CD4-positive, alpha-beta T cell (primary cell): ENCODE results near the gene NOCT. TPM values are rescaled to one million over a fixed set of nuclear protein-coding genes. Genes with fewer than 3 reads are reported as not detected.
"Not testable (repeated sequence)": the region's sequence is repeated elsewhere in the genome, so short reads cannot be mapped to it uniquely, and the experiment has no call there.

Source experiments
- ATAC-seq: fragments of 200-7000 bp; cut with Tn5 transposase; one replicate; pipeline ENCODE4 v1.10.0; 2022; ENCODE audit warnings: mild to moderate bottlenecking; ENCODE audit not compliant: poor library complexity
- CTCF ChIA-PET: fragments of 350-600 bp; sonication (Branson Sonifier 250); formaldehyde crosslinking; loops from one replicate; lab custom pipeline; 2021; ENCODE audit warnings: antibody characterized with exemption, inconsistent platforms; lab: Charles Lee
- POLR2A ChIA-PET: fragments of 350-600 bp; sonication (Branson Sonifier 250); formaldehyde crosslinking; loops from one replicate; lab custom pipeline; 2021; ENCODE audit warnings: antibody characterized with exemption, inconsistent platforms; lab: Charles Lee
- DNase-seq, 14 experiments: peaks; one replicate each; pipeline ENCODE4 v3.0.0-alpha.2; 2013 to 2020; ENCODE audit warnings: mixed read lengths in 2 of 14
- H3K27ac ChIP-seq, 2 donors: one replicate each; pipeline versions ENCODE4 v1.5.1 to v1.7.0; 2013; ENCODE audit warnings: low read length in 2 of 2, low read depth in 1 of 2, mild to moderate bottlenecking in 1 of 2
- H3K27me3 ChIP-seq, 2 experiments: 1 replicate in 1 of 2; 2 replicates in 1 of 2; pipeline versions ENCODE4 v1.6.1 to v1.7.0; 2013; ENCODE audit warnings: low read length in 2 of 2, control low read depth in 1 of 2, mild to moderate bottlenecking in 1 of 2, moderate library complexity in 1 of 2; ENCODE audit not compliant: insufficient read depth in 2 of 2, control insufficient read depth in 1 of 2
- H3K36me3 ChIP-seq: one replicate; pipeline ENCODE4 v1.6.1; 2013; ENCODE audit warnings: low read length, control low read depth; ENCODE audit not compliant: insufficient read depth
- H3K4me1 ChIP-seq: one replicate; pipeline ENCODE4 v1.6.1; 2013; ENCODE audit warnings: low read length, control low read depth; ENCODE audit not compliant: insufficient read depth
- H3K4me3 ChIP-seq: one replicate; pipeline ENCODE4 v1.5.1; 2013; ENCODE audit warnings: mild to moderate bottlenecking, low read length, moderate library complexity
- H3K9me3 ChIP-seq, 2 experiments: 1 replicate in 1 of 2; 2 replicates in 1 of 2; pipeline versions ENCODE4 v1.6.1 to v1.7.0; 2013; ENCODE audit warnings: low read length in 2 of 2, mild to moderate bottlenecking in 2 of 2, control low read depth in 1 of 2, moderate library complexity in 1 of 2; ENCODE audit not compliant: control insufficient read depth in 1 of 2, insufficient read depth in 1 of 2
- H3K27ac Mint-ChIP-seq: one replicate; pipeline ENCODE4 v1.8.0; 2020; ENCODE audit warnings: mixed read lengths
- H3K27me3 Mint-ChIP-seq: one replicate; pipeline ENCODE4 v1.8.0; 2021; ENCODE audit warnings: mixed read lengths
- H3K36me3 Mint-ChIP-seq: one replicate; pipeline ENCODE4 v1.8.0; 2021; ENCODE audit warnings: low read depth, mixed read lengths
- H3K4me1 Mint-ChIP-seq: one replicate; pipeline ENCODE4 v1.8.0; 2021; ENCODE audit warnings: low read depth, mixed read lengths
- H3K4me3 Mint-ChIP-seq: one replicate; pipeline ENCODE4 v1.8.0; 2020; ENCODE audit warnings: mild to moderate bottlenecking, mixed read lengths
- H3K9me3 Mint-ChIP-seq: one replicate; pipeline ENCODE4 v1.8.0; 2020; ENCODE audit warnings: mixed read lengths
- CTCF ChIP-seq: fragments of 200-600 bp; IDR thresholded peaks from one replicate; pipeline ENCODE4 v1.8.0; 2022; ENCODE audit warnings: antibody characterized with exemption, mild to moderate bottlenecking
- intact Hi-C, 2 experiments: fragments of 100-400 bp; cut with DNase I in 1 of 2; cut with micrococcal nuclease in 1 of 2; formaldehyde crosslinking; loops; one replicate each; pipeline versions ENCODE4 v1.15.1 to v1.9.0; 2023 to 2025; cut with DNase I, micrococcal nuclease
- total RNA-seq, 174 experiments: library from RNA in 2 of 174; stranded (reverse) in 2 of 174; gene quantifications; one replicate each; pipeline ENCODE4 v1.2.3 and lab custom pipeline; 2021 to 2026

Gene NOCT
- total RNA-seq, 2 experiments from 2014 or later, result 13.7 to 15.8 TPM

- intact Hi-C loops, result no loop called here
- ChIA-PET CTCF (no interaction called here), POLR2A (no interaction called here)
- H3K36me3 Mint-ChIP-seq, result no peaks in the 10 kb centered on the region
- no peak for TF ChIP-seq CTCF
- no peak overlapping the region for H3K27ac Mint-ChIP-seq
- no peak overlapping the region for H3K4me3 ChIP-seq
- no peaks in the 10 kb centered on the region for H3K36me3 ChIP-seq
- H3K27ac ChIP-seq, result no peak overlapping the region
- no peaks in the 10 kb centered on the region for H3K4me1 ChIP-seq
- H3K9me3 ChIP-seq, result peaks cover 0 to 3% of the 10 kb centered on the region in 2 experiments
- ATAC-seq (no peak), DNase-seq (no peak)
- no peak overlapping the region for H3K4me3 Mint-ChIP-seq
- H3K9me3 Mint-ChIP-seq, result no peaks in the 10 kb centered on the region
- no peaks in the 10 kb centered on the region for H3K4me1 Mint-ChIP-seq
- H3K27me3 Mint-ChIP-seq, result no peaks in the 10 kb centered on the region
- no peaks in the 10 kb centered on the region for H3K27me3 ChIP-seq
Observed at GRCh38 chr4:139005774-139006173, 9.8 kb upstream of the NOCT start.

GRCh38 chr4:139007640-139008039 is 7.9 kb upstream of the NOCT start:
- H3K9me3 ChIP-seq, result peaks cover 0 to 3% of the 10 kb centered on the region in 2 experiments
- H3K4me1 ChIP-seq, result no peaks in the 10 kb centered on the region
- intact Hi-C loops, result no loop called here
- no peaks in the 10 kb centered on the region for H3K4me1 Mint-ChIP-seq
- TF ChIP-seq CTCF, result no peak
- ChIA-PET POLR2A (interaction anchor here (0.7 kb wide), 1 partner anchor 13 kb away, joined by 3 read pairs; no protein-coding TSS in a partner anchor), CTCF (no interaction called here)
- no peaks in the 10 kb centered on the region for H3K36me3 Mint-ChIP-seq
- H3K27me3 ChIP-seq, result no peaks in the 10 kb centered on the region
- H3K4me3 Mint-ChIP-seq, result no peak overlapping the region
- no peak overlapping the region for H3K4me3 ChIP-seq
- no peaks in the 10 kb centered on the region for H3K36me3 ChIP-seq
- no peaks in the 10 kb centered on the region for H3K9me3 Mint-ChIP-seq
- H3K27ac Mint-ChIP-seq, result no peak overlapping the region
- no peak overlapping the region for H3K27ac ChIP-seq
- DNase-seq, result no peak
- no peaks in the 10 kb centered on the region for H3K27me3 Mint-ChIP-seq
- ATAC-seq, result no peak

- intact Hi-C loops, H3K4me1 ChIP-seq, DNase-seq, H3K36me3 ChIP-seq, H3K27me3 ChIP-seq, H3K4me3 ChIP-seq, H3K27ac ChIP-seq, H3K27me3 Mint-ChIP-seq, POLR2A ChIA-PET, H3K9me3 Mint-ChIP-seq, H3K4me3 Mint-ChIP-seq, H3K27ac Mint-ChIP-seq, ATAC-seq, CTCF ChIA-PET, H3K9me3 ChIP-seq, H3K4me1 Mint-ChIP-seq, H3K36me3 Mint-ChIP-seq: not testable (repeated sequence)
Observed at GRCh38 chr4:139008278-139008677, 7.3 kb upstream of the NOCT start.

- intact Hi-C loops, result loop anchor here in 1 of 2 experiments (5.0 to 10.0 kb wide), 2 partner anchors 448 to 1515 kb away; partner anchors contain the start of gene ELMOD2
- no peaks in the 10 kb centered on the region for H3K27me3 Mint-ChIP-seq
Observed at GRCh38 chr4:139009702-139010101, 5.9 kb upstream of the NOCT start.

More at GRCh38 chr4:139009702-139010101, 5.9 kb upstream of the NOCT start:
- DNase-seq (no peak), ATAC-seq (no peak)
- ChIA-PET POLR2A (no interaction called here), CTCF (no interaction called here)
- H3K27ac ChIP-seq, result no peak overlapping the region
- H3K4me3 ChIP-seq, result no peak overlapping the region
- TF ChIP-seq CTCF, result no peak
- Mint-ChIP-seq H3K4me1 (peaks cover 2% of the 10 kb centered on the region), H3K36me3 (no peaks in the 10 kb centered on the region), H3K9me3 (no peaks in the 10 kb centered on the region), H3K27ac (no peak overlapping the region), H3K4me3 (no peak overlapping the region)
- no peaks in the 10 kb centered on the region for H3K27me3 ChIP-seq
- H3K36me3 ChIP-seq, result no peaks in the 10 kb centered on the region
- peaks cover 3% of the 10 kb centered on the region for H3K4me1 ChIP-seq
- H3K9me3 ChIP-seq, result peaks cover 0 to 3% of the 10 kb centered on the region in 2 experiments
